C4-2B (cell line): ENCODE results near the gene WDR81.
"Not testable (repeated sequence)": the region's sequence is repeated elsewhere in the genome, so short reads cannot be mapped to it uniquely, and the experiment has no call there.

Experiments used
- H3K27ac ChIP-seq: fragments of 450-650 bp; 2 replicates; pipeline ENCODE4 v1.5.1; 2017
- CTCF ChIP-seq: fragments of 450-650 bp; conservative IDR thresholded peaks from 2 replicates; pipeline ENCODE4 v1.5.1; 2017; ENCODE audit warnings: mild to moderate bottlenecking
- ZFX ChIP-seq: fragments of 450-650 bp; IDR thresholded peaks from 2 replicates; pipeline ENCODE4 v1.6.1; 2017

The WDR81 gene

GRCh38 chr17:1735834-1736347, 11.4 kb downstream of the WDR81 start:
- TF ChIP-seq ZFX (no peak), CTCF (no peak)
- no peak overlapping the region for H3K27ac ChIP-seq

GRCh38 chr17:1736348-1737281, 12.1 kb downstream of the WDR81 start:
- TF ChIP-seq ZFX = no peak
- TF ChIP-seq CTCF = no peak
- no peak overlapping the region for H3K27ac ChIP-seq

- H3K27ac ChIP-seq = no peak overlapping the region
- no peak for TF ChIP-seq ZFX
- TF ChIP-seq CTCF = no peak
Observed at GRCh38 chr17:1737531-1738291, 13.2 kb downstream of the WDR81 start.

- H3K27ac ChIP-seq = not testable (repeated sequence)
Observed at GRCh38 chr17:1741899-1742298, 17.4 kb downstream of the WDR81 start.

GRCh38 chr17:1742371-1743087, 18.0 kb downstream of the WDR81 start, which contains the start of gene SERPINF2:
Gene SERPINF2, plus strand, starts transcription at chr17:1742871. Its CDS starts 2,125 bp downstream, at chr17:1744996.
- TF ChIP-seq ZFX (no peak), CTCF (no peak)

GRCh38 chr17:1743088-1743439, 18.6 kb downstream of the WDR81 start:
- H3K27ac ChIP-seq = no peak overlapping the region
- no peak for TF ChIP-seq ZFX
- TF ChIP-seq CTCF = no peak

More at GRCh38 chr17:1742371-1743087, 18.0 kb downstream of the WDR81 start, which contains the start of gene SERPINF2:
- H3K27ac ChIP-seq = no peak within 1 kb of the TSS
